Measurements from ENCODE around the gene ATP7A.

DNA sequence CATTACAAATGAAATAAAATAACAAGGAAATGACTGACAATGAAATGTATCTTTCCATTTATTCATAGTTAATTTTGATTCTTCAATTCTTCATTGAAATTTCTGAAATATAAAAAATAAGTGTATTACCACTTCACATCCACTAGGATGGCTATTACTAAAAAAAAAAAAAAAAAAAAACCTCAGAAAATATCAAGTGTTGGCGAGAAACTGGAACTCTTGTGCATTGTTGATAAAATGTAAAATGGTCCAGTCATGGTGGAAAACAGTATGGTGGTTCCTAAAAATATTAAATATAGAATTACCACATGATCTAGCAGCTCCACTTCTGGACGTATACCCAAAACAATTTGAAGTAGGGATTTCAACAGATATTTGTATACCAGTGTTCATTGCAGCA is 36.1 kb downstream of the ATP7A start:
- TF ChIP-seq, protein P1, sequence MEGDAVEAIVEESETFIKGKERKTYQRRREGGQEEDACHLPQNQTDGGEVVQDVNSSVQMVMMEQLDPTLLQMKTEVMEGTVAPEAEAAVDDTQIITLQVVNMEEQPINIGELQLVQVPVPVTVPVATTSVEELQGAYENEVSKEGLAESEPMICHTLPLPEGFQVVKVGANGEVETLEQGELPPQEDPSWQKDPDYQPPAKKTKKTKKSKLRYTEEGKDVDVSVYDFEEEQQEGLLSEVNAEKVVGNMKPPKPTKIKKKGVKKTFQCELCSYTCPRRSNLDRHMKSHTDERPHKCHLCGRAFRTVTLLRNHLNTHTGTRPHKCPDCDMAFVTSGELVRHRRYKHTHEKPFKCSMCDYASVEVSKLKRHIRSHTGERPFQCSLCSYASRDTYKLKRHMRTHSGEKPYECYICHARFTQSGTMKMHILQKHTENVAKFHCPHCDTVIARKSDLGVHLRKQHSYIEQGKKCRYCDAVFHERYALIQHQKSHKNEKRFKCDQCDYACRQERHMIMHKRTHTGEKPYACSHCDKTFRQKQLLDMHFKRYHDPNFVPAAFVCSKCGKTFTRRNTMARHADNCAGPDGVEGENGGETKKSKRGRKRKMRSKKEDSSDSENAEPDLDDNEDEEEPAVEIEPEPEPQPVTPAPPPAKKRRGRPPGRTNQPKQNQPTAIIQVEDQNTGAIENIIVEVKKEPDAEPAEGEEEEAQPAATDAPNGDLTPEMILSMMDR (IDR thresholded peaks at IDR 0.05) = no peak
- no peak for TF ChIP-seq POLR2A (IDR thresholded peaks at IDR 0.05)
